Thyroid gland (tissue), 4 donors: ENCODE results near the gene MESD.

Experiments
- POLR2A ChIP-seq, 2 donors: fragments of 450-650 bp; IDR thresholded peaks; one replicate each; pipeline ENCODE4 v1.6.1; 2017; ENCODE audit warnings: antibody characterized with exemption in 2 of 2, mild to moderate bottlenecking in 2 of 2, moderate library complexity in 1 of 2
- TF ChIP-seq, protein P1 (sequence below), 6 experiments: fragments of 200-600 bp in 3 of 6; fragments of 450-650 bp in 3 of 6; sonication (generic) in 3 of 6; IDR thresholded peaks; one replicate each; pipeline ENCODE4 v1.5.1; 2016 to 2019; ENCODE audit warnings: antibody characterized with exemption in 6 of 6, mild to moderate bottlenecking in 2 of 6, inconsistent platforms in 1 of 6, moderate library complexity in 1 of 6

DNA sequence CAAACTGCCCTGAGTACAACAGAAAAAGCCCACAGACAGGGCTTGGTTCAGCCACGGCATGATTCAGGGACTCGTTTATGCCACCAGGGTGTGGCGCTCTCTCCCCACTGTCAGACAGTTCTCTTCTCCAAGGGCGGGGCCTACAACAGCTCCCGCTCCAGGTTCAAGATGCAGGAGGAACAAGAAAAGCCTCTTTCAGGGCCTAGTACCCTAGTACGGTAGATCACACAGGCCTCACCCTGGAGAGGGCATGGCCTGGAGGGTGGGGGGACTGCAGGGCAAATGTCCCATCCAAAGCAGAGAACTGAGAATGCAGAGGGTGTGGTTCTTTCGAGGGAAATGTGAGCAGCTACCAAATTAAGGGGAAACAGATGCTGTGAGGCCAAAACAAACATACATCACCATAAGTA, 12.0 kb downstream of the MESD start:
- no peak for TF ChIP-seq POLR2A (IDR thresholded peaks at IDR 0.05)
- TF ChIP-seq, protein P1, sequence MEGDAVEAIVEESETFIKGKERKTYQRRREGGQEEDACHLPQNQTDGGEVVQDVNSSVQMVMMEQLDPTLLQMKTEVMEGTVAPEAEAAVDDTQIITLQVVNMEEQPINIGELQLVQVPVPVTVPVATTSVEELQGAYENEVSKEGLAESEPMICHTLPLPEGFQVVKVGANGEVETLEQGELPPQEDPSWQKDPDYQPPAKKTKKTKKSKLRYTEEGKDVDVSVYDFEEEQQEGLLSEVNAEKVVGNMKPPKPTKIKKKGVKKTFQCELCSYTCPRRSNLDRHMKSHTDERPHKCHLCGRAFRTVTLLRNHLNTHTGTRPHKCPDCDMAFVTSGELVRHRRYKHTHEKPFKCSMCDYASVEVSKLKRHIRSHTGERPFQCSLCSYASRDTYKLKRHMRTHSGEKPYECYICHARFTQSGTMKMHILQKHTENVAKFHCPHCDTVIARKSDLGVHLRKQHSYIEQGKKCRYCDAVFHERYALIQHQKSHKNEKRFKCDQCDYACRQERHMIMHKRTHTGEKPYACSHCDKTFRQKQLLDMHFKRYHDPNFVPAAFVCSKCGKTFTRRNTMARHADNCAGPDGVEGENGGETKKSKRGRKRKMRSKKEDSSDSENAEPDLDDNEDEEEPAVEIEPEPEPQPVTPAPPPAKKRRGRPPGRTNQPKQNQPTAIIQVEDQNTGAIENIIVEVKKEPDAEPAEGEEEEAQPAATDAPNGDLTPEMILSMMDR (IDR thresholded peaks at IDR 0.05): peak in 3 of 6 experiments; percentile 32 to 46 (median 42)
